GM12891 (cell line): ENCODE results near the gene ZFX.
A peak's percentile ranks its signal among the peaks of the same experiment; 100 is the strongest.

ENCODE experiments used
- DNase-seq: peaks from one replicate; pipeline ENCODE4 v3.0.0; 2011; ENCODE audit warnings: low spot score; ENCODE audit not compliant: insufficient read length
- FAIRE-seq: peaks from 2 replicates; lab custom pipeline; 2011; peaks lifted over from hg19 to GRCh38; lab: Jason Lieb, UNC
- PAX5 ChIP-seq: IDR thresholded peaks from 2 replicates; pipeline ENCODE4 v1.6.1; 2011; ENCODE audit warnings: low read length, moderate library complexity, mild to moderate bottlenecking; ENCODE audit not compliant: insufficient read depth, severe bottlenecking
- POLR2A ChIP-seq: IDR thresholded peaks from 2 replicates; pipeline ENCODE4 v1.6.1; 2011; ENCODE audit warnings: low read depth, low read length, control low read depth
- POLR2AphosphoS5 ChIP-seq: IDR thresholded peaks from 2 replicates; pipeline ENCODE4 v1.6.1; 2011; ENCODE audit warnings: low read depth, low read length, control low read depth
- POU2F2 ChIP-seq: IDR thresholded peaks from 2 replicates; pipeline ENCODE4 v1.6.1; 2011; ENCODE audit warnings: low read depth, mild to moderate bottlenecking, control low read depth, low read length, moderate library complexity
- SPI1 ChIP-seq: IDR thresholded peaks from 2 replicates; pipeline ENCODE4 v1.6.1; 2011; ENCODE audit warnings: low read depth, low read length, control low read depth
- TAF1 ChIP-seq: IDR thresholded peaks from 2 replicates; pipeline ENCODE4 v1.6.1; 2011; ENCODE audit warnings: low read depth, low read length, control low read depth

ZFX gene

DNA sequence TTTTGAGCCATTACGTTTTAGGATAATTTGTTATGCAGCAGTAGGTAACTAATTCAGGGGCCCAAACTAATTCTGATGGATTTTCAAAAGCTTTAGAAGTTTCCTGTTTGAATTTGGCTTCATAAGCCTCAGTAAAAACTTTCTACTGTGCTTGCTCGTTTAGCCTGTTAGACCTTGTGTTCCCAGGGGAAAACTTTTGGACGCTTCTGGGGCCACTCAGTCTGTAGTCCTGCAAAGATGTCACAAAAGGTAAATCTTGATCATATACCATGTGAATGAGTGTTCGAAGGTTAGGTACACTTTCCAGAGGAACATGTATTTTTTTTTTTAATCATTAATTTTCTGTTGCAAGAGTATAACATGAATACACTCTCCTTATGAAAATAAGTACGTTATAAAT is 93.7 kb downstream of the ZFX start:
- peak; percentile 61 for FAIRE-seq
- DNase-seq = no peak
- TF ChIP-seq POU2F2 (no peak), POLR2A (no peak), POLR2AphosphoS5 (no peak), TAF1 (no peak)

DNA sequence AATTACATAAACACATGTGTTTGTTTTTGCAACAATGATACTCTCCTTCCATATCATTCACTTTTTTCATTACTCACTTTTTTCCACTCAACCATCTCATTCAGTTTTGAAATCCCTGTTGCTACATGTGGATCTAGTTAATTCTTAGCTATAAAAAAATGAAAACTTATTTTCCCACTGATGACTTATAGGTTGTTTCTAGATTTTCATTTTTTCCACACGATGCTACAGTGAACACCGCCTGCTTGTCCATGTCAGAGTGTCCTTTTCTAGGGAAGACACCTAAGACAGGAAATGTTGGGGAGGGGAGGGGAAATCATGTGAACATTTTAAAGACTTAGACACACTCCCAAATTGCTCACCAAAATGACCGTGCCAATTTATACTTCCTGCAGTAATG is 94.2 kb downstream of the ZFX start:
- no peak for TF ChIP-seq POLR2AphosphoS5
- TF ChIP-seq SPI1 = no peak
- no peak for TF ChIP-seq TAF1
- no peak for TF ChIP-seq POU2F2
- no peak for TF ChIP-seq POLR2A
- no peak for TF ChIP-seq PAX5
- FAIRE-seq (peak; percentile 48), DNase-seq (no peak)

DNA sequence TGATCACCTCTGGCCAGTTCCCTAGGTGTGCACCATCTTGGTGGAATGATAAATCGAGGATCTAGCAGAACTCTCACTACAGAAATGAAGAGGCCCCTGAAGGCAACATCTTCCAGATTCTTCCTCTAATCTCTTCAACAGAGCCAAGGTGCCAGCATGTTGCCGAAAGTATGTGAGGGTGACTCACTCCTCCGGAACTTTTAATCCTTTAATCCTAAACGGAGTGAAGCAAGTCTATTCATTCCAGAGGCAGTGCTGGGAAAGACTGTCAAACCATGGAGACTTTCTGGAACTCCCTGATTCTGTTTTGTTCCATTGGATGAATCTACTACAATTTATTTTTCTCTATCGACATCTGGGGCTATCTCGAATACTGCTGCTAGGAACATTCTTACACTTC is 95.7 kb downstream of the ZFX start:
- no peak for TF ChIP-seq POLR2A
- TF ChIP-seq POLR2AphosphoS5 = no peak
- no peak for TF ChIP-seq SPI1
- TF ChIP-seq PAX5 = no peak
- no peak for TF ChIP-seq TAF1
- TF ChIP-seq POU2F2 = no peak
- FAIRE-seq = no peak
- no peak for DNase-seq

DNA sequence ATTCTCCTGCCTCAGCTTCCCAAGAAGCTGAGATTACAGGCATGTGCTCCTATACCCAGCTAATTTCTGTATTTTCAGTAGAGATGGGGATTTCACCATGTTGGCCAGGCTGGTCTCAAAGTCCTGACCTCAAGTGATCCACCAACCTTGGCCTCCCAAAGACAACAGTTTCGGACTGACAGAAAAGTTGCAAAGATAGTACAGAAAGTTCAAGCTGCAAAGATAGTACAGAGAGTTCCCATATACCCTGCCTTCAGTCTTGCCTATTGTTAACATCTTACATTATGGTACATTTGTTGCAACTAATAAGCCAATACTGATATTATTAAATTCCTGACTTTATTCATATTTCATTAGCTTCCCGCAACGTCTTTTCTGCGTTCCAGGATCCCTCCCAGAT is 98.5 kb downstream of the ZFX start:
- no peak for TF ChIP-seq POLR2A
- no peak for TF ChIP-seq POU2F2
- no peak for TF ChIP-seq PAX5
- no peak for TF ChIP-seq POLR2AphosphoS5
- no peak for TF ChIP-seq SPI1
- no peak for TF ChIP-seq TAF1
- DNase-seq = no peak
- FAIRE-seq = no peak

DNA sequence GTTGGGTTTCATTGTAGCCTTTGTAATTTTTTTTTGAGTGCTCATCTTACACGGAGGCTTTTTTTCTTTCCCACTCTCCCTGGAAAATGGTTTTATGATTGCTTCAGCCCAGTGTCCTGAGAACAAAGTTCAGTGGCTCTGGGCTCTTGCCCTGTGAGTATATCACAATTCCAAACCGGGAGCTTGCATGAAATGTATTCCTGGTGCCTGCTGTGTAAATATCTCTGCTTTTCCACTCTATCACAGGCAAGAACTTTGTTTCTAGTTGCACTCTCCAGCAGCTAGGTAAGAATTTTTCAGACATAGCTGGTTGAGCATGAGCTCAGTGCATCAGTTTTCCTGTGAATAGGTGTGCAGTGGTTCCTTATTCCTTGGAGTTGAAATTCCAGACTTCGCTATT is 103.5 kb downstream of the ZFX start:
- TF ChIP-seq PAX5 = no peak
- no peak for TF ChIP-seq TAF1
- TF ChIP-seq POU2F2 = no peak
- FAIRE-seq (peak; percentile 61), DNase-seq (no peak)

DNA sequence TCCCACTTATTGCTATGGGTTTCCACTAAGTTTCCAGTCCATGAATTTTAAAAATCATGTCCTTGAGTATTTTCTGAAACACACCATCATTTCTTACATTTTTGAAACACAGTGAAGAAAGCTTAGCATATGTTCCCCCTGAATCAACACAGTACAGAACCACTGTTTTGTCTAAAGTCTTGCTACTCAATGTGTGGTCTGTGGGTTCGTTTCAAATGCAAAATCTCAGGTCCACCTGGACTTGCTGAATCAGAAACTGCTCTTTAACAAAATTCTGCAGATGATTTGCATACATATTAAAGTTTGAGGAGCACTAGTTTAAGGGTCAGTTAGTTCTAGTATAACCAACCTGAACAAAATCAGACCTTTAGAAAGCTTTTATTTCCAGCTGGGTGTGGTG is 103.9 kb downstream of the ZFX start:
- TF ChIP-seq PAX5 (no peak), TAF1 (no peak), POU2F2 (no peak), POLR2A (no peak), POLR2AphosphoS5 (no peak), SPI1 (no peak)
- FAIRE-seq (no peak), DNase-seq (no peak)

DNA sequence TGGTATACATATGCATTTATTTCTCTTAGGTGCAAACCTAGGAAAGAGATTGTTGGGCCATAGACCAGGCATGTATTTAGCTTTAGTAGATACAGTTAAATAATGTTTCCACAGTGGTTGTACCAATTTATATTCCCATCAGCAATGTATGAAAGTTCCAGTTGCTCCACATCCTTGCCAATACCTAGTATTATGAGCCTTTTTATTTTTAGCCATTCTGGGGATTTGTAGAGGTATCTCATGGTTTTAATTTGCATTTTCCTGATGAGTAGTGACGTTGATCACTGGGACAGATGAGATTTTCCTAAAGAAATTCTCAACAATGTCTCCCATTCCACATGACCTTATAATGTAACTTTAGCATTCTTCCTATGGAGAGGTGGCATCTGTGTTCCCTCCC is 107.5 kb downstream of the ZFX start:
- no peak for FAIRE-seq
- no peak for DNase-seq
- TF ChIP-seq PAX5 (no peak), TAF1 (no peak), SPI1 (no peak), POLR2A (no peak), POU2F2 (no peak), POLR2AphosphoS5 (no peak)

DNA sequence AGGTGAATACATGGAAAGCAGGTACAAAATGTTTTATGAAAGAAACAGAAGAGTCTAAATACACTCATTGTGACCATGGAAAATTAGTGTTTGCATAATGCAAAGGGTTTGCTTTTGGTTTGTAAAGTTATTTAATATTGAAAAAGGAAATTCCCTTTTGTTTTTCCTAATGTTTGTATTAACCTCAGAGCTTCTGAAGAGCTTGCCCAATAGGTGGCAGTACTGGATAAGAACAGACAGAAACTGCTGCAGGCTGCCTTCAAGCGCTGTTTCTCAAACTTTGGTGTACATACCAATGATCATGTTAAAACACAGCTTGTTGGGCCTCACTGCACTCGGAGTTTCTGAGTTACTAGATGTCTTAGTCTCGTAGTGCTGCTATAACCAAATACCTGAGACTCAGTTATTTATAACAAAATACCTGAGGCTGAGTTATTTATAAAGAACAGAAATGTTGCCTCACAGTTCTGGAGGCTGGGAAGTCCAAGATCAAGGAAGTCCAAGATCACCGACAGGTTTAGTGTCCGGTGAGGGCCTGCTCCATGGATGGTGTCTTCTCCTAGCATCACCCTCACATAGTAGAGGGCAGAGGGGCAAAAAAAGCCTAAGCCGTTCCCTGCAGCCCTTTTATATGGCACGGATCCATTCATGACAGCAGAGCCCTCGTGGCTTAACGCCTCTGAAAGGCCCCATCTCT is 110.2 kb downstream of the ZFX start:
- TF ChIP-seq POLR2A (no peak), SPI1 (no peak), TAF1 (no peak), POLR2AphosphoS5 (no peak)
- FAIRE-seq (peak; percentile 61), DNase-seq (no peak)

DNA sequence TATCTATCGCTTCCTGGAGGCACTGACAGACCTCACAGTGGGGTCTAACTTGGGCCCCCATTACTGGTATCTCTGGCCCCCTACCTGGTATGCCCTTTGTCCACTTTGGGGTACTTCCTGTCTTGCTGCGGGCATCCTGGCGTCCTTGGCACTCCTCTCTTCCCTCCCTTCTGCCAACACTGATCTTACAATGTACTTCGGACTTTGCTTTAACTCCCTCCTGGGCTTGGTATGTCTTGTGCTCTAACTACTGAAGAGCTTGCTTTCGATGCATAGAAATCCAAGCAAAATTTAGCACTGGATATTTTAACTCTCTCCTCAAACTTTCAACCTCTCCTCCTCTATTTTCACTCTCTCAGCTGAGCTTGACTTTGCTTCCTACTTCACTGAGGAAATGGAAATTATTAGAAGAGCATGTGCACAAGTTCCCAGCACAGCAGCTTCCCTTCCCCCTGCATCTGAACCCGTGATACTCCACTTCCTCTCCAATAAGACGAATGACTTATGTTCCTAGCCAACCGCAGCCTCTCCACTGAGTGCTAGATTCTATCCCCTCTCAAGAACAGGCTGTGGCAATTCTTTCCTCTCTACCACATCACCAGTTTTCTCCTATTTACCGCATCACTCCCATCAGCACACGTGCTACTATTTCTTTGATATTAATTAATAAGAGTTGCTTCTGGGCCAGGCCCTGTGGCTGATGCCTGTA is 111.5 kb downstream of the ZFX start:
- peak; percentile 80 for FAIRE-seq
- DNase-seq = no peak
- TF ChIP-seq PAX5 (no peak), POU2F2 (no peak), POLR2A (no peak), POLR2AphosphoS5 (no peak), TAF1 (no peak), SPI1 (peak; percentile 67)

DNA sequence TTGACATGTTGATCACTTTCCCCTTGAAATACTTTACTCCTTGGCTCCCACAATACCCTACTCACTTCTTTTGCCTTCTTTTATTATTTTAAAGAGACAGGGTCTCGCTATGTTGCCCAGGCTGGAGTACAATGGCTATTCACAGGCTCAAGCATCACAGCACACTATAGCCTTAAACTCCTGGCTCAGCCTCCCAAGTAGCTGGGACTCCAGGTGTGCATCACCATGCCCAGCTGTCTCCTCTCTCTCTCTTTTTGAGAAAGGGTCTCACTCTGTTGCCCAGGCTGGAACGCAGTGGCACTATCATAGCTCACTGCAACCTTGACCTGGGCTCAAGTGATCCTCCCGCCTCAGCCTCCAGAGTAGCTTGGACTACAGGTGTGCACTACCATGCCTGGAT is 112.8 kb downstream of the ZFX start:
- FAIRE-seq = no peak
- DNase-seq = no peak
- no peak for TF ChIP-seq SPI1
